HG02938 (cell line): Measurements from ENCODE around the gene ANP32A.
"Not testable (repeated sequence)": the region's sequence is repeated elsewhere in the genome, so short reads cannot be mapped to it uniquely, and the experiment has no call there.

ENCODE experiments used
- ATAC-seq: cut with Tn5 transposase; IDR thresholded peaks from one replicate; pipeline ENCODE4 v1.9.1; 2021; ENCODE audit warnings: mild to moderate bottlenecking, moderate library complexity; ENCODE audit not compliant: unreplicated experiment

ANP32A gene

GRCh38 chr15:68759982-68760579, 60.6 kb downstream of the ANP32A start:
- ATAC-seq: not testable (repeated sequence)

GRCh38 chr15:68755731-68756130, 65.0 kb downstream of the ANP32A start:
- no peak for ATAC-seq

- no peak for ATAC-seq
Measured at GRCh38 chr15:68751622-68752021, 69.1 kb downstream of the ANP32A start.

- no peak for ATAC-seq
Measured at GRCh38 chr15:68749793-68750192, 70.9 kb downstream of the ANP32A start.

GRCh38 chr15:68749365-68749764, 71.3 kb downstream of the ANP32A start:
- ATAC-seq: no peak

GRCh38 chr15:68743256-68743655, 77.4 kb downstream of the ANP32A start:
- ATAC-seq: no peak

GRCh38 chr15:68739390-68740080, 81.2 kb downstream of the ANP32A start:
- ATAC-seq: no peak

GRCh38 chr15:68735610-68736009, 85.1 kb downstream of the ANP32A start:
- ATAC-seq: no peak

- no peak for ATAC-seq
Measured at GRCh38 chr15:68734881-68735280, 85.8 kb downstream of the ANP32A start.

- ATAC-seq: no peak
Measured at GRCh38 chr15:68734352-68734751, 86.3 kb downstream of the ANP32A start.

- ATAC-seq: no peak
Measured at GRCh38 chr15:68733666-68734065, 87.0 kb downstream of the ANP32A start.

- no peak for ATAC-seq
Measured at GRCh38 chr15:68732451-68732850, 88.2 kb downstream of the ANP32A start.

GRCh38 chr15:68730976-68731897, 89.5 kb downstream of the ANP32A start:
- no peak for ATAC-seq

GRCh38 chr15:68730471-68730919, 90.2 kb downstream of the ANP32A start:
- ATAC-seq: no peak

GRCh38 chr15:68729789-68730411, 90.8 kb downstream of the ANP32A start:
- ATAC-seq: no peak
